IPS-18c (cell line): Measurements from ENCODE around the gene ACOX3.
"Not testable (repeated sequence)": the region's sequence is repeated elsewhere in the genome, so short reads cannot be mapped to it uniquely, and the experiment has no call there.

Source experiments
- H3K4me3 ChIP-seq: 2 replicates; pipeline ENCODE4 v1.7.0; 2013; ENCODE audit warnings: low read depth, mild to moderate bottlenecking, low read length, moderate library complexity; ENCODE audit not compliant: insufficient read depth
- H3K9me3 ChIP-seq: one replicate; pipeline ENCODE4 v1.6.1; 2013; ENCODE audit warnings: mild to moderate bottlenecking, low read length, moderate library complexity; ENCODE audit not compliant: control insufficient read depth, insufficient read depth

ACOX3 gene

DNA sequence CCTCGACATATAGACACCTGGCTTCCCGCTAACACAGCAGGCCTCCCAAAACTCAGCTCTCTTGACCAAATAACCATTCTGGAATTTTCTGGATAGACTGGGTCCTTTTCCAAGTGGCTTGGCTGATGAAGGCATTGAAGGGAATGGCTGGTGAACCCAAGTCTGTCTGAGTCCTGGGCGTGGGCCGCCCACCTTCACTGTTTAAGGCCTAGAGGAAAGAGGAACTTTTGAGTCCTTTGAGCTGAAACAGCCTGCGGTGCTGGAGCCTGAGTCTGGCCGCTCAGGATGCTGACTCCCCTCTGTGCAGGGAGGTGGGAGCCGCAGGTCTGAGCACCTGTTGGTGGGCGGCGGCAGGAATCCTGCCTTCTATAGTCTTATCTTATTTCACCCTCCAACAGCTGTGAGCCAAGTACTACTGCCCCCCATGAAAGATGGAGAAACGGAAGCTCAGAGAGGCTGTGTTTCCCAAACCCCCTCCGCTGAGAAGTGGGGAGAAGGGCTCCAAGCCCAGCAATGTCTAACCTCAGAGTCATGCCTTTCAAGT lies 23.4 kb downstream of the ACOX3 start:
- H3K4me3 ChIP-seq = no peak overlapping the region
- H3K9me3 ChIP-seq = no peaks in the 10 kb centered on the region

DNA sequence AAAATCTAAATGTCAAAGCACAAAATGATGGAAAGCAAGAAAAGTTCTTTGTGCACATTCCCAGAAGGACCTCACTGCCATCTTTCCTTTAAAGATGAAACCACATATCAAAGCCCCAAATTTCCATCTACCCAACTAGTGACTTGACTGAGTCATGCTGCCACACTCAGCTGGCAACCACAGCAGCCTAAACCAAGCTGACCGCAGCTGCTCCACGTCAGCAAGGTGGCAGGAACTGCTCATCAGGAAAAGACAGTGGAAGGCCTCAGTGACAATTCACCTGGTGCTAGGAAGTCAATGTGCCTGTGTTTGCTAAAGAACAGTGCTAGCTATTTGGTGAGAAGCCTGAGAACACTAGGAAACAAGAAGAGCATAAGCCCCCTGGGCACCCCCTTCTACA lies 26.1 kb downstream of the ACOX3 start:
- Histone ChIP-seq H3K4me3 (no peak overlapping the region), H3K9me3 (no peaks in the 10 kb centered on the region)

DNA sequence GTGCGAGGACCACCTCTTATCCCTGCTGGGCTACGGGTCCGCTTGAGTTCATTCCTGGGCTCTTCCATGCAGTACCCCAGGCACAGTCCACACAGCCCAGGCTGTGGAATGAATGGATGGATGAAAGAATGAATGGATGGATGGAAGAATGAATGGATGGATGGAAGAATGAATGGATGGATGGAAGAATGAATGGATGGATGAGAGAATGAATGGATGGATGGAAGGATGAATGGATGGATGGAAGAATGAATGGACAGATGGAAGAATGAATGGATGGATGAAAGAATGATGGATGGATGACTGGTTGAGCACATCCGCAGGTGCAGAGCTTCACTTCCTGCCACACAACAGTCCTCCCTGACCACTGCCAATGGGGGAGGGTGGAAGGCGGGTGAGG lies 28.2 kb downstream of the ACOX3 start:
- Histone ChIP-seq H3K4me3 (no peak overlapping the region), H3K9me3 (no peaks in the 10 kb centered on the region)

DNA sequence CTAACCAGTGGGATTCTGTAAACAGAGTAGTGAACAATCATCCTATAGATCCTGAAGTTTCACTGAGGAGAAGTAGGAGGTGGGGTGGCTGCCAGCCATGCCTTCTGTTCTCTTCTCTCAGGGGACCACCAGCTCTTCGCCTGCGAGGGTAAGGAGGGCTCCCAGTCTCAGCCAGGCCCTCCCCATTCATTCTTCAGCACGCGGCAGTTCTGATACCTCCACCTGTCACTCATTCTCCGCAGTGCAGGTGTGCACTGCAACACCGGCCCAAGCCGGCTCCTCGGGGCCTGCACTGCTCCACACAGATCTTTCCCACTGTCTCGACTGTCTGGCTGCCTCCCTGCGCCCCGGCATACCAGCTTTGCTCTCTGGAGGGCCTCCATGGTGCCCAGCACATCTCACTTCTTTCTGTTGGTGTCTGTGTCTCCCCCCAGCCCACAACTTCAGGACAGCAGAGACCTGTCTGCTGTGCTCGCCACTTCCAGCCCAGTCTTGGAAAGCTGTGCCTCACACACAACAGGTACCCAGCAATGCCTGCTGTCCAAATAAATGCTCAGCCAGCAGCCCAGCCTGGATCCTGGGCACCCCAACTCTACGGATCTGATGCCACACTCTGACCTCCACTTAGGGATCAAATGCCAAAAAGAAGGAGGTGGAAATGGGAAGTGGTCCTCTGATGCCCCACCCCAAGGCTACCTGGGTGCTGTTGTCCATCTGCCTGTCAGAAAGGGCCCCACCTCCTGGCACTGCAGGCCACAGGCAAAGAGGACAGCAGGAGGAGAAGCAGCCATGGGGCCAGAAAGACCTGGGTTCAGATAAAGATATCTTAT lies 29.0 kb downstream of the ACOX3 start:
- H3K4me3 ChIP-seq = no peak overlapping the region
- no peaks in the 10 kb centered on the region for H3K9me3 ChIP-seq

DNA sequence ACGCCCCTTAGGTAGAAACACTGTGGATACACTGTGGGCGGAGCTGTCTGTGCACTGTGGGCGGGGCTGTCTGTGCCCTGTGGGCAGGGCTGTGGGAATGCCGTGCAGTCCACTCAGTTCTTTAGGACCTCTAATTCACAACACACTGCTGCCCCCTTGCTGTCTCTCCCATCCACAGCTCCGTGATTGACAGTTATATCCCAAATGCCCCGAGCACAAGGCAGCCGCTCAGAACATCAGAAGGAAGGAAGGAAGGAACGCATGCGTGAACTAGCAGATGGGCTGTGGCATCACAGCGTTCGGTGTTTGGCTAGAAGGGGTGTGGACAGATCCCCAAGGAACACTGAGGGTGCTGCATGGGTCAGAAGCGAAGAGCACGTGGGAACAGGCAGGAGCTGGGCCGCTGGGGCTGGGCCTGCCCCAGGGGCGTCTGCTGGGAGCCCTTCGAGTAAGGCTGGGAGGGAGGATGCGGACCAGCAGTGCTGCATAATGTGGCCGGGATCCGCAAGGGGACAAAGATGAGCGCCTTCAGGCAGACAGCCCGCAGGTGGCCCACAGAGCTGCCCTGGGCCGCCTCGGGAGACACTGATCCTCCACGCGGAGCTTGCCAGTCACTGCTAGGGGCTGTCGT lies 29.8 kb downstream of the ACOX3 start:
- H3K9me3 ChIP-seq = no peaks in the 10 kb centered on the region
- no peak overlapping the region for H3K4me3 ChIP-seq

DNA sequence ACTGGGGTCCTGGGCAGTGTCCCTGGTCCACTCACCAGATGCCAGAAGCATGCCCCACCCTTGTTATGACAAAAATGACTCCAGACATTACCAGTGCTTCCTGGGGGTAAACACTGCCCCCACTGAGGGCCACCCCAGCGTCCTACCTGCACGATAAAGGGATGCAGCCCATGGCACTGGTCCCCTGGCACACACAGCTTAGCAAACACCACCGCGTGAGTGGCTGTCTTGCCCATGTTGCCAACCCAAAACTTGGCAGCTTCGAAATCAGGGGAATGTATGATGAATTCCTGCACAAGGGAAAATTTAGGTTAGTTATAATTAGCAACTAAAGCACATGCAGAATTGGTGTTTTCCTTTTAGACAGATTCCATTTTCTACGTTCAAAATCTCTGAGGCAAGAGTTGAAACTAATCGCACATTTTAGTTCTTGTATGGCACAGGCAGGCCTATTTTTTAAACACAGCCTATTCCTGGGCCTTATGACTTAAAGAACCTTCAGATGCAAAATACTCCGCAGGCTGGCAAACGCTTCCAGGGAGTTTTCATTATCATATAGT lies 30.4 kb downstream of the ACOX3 start:
- no peak overlapping the region for H3K4me3 ChIP-seq
- no peaks in the 10 kb centered on the region for H3K9me3 ChIP-seq

DNA sequence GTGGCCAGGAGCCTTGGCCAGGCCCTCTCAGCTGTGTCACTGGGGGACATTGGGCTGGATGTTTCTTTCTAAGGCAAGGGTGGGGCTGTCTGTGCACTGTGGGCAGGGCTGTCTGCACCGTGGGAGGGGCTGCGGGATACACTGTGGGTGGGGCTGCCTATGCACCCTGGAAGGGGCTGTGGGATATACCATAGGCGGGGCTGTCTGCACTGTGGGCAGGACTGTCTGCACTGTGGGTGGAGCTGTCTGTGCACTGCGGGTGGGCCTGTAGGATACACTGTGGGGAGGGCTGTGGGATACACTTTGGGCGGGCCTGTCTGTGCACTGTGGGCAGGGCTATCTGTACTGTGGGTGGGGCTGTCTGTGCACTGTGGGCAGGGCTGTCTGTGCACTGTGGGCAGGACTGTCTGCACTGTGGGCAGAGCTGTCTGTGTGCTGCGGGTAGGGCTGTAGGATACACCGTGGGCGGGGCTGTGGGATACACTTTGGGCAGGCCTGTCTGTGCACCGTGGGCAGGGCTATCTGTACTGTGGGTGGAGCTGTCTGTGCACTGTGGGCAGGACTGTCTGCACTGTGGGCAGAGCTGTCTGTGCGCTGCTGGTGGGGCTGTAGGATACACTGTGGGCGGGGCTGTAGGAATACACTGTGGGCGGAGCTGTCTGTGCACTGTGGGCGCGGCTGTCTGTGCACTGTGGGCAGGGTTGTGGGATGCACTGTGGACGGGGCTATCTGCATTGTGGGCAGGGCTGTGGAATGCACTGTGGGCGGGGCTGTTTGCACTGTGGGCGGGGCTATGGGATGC lies 31.1 kb downstream of the ACOX3 start:
- H3K9me3 ChIP-seq = no peaks in the 10 kb centered on the region

DNA sequence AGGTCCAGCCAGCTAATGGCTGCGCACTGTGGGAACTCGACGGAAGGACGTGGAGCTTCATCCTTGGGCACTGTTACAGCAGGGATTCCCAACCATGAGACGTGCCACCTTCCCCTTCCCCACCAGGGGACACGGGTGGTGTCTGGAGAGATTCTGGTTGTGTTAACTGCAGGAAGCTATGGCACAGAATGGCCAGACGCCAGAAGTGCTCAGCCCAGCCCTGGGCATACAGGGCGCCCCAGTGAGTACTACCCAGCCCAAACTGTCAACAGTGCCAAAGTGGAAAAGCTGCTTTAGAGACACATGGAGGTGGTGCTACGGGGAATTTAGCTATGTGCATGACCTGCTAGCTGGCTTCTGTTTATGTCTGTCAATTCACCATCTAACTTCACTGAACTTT lies 32.8 kb downstream of the ACOX3 start:
- Histone ChIP-seq H3K9me3 (no peaks in the 10 kb centered on the region), H3K4me3 (no peak overlapping the region)

More for the DNA sequence above, 31.1 kb downstream of the ACOX3 start:
- H3K4me3 ChIP-seq = no peak overlapping the region

DNA sequence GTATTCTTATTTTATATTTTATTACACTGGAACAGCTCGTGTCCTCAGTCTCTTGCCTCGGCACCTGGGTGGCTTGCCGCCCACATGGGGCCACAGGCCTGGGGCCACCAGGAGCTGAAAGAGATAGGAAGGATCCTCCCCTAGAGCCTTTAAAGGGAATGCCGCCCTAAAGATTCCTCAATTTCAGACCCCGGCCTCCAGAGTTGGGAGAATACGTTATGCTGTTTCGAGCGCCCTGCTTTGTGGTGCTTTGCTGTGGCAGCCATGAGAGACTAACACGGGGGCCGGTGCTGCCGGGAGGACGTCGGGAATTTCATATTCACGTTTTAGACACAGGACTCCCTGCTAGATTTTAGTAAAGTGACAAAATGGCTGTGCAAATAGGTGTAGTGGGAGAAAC lies 33.2 kb downstream of the ACOX3 start:
- no peaks in the 10 kb centered on the region for H3K9me3 ChIP-seq
- no peak overlapping the region for H3K4me3 ChIP-seq

DNA sequence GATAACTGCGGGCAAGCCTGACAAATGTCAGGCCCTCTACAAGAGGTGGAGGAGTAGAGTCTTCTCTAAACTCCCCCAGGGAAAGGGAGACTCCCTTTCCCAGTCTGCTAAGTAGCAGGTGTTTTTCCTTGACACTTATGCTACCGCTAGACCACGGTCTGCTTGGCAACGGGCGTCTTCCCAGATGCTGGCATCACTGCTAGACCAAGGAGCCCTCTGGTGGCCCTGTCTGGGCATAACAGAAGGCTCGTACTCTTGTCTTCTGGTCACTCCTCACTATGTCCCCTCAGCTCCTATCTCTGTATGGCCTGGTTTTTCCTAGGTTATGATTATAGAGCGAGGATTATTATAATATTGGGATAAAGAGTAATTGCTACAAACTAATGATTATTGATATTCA lies 33.6 kb downstream of the ACOX3 start:
- not testable (repeated sequence) for H3K9me3 ChIP-seq, H3K4me3 ChIP-seq

DNA sequence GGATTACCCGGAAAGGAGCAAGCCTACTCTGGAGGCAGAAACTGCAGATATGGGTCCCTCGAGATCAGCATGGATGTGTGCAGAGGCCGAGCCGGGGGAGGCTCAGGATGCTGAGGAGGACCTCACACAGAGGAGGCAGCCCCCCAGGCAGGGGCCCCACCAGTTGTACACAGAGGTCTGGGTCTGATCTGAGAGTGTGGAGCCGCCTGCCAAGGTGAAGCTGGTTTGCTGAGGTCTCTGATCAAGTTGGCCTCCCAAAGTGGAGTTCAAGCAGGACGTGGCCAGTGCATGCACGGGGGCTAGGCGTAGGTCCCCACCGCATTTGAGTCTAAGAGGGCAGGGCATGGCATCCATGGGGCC lies 35.0 kb downstream of the ACOX3 start:
- H3K9me3 ChIP-seq = no peaks in the 10 kb centered on the region
- no peak overlapping the region for H3K4me3 ChIP-seq

DNA sequence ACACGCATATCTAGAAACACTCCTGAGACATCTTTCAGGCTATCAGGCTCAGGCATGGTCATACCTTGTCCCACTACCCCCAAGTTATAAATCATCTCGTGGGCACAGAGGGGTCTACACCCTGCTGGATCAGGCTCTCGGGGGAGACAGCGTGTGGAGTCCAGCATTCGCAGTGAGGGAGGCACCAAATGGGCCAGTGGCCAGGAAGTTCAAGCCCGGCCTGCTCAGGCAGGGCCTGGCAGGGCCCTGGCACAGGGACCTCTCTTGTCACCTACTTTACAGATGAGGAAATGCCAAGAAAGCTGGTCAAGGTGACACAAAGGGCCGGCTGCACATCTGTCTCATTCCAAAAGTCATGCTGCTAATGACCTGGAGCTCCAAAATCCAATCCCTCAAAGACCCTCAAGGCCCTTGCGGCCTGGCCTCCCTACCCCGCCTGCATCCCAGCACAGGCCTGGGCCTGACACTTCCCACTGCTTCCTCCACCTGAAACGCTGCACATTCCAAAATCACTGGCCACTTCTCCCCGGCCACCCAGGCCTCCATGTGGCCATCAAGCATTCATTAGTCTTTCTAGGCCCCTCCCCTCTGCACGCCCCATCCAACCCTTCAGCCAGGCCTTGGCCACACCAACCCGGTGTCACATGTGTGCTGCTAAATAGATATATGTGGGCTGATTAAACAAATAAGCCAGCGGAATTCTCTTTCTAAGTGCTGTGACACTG lies 35.6 kb downstream of the ACOX3 start:
- H3K9me3 ChIP-seq = no peaks in the 10 kb centered on the region
- no peak overlapping the region for H3K4me3 ChIP-seq

DNA sequence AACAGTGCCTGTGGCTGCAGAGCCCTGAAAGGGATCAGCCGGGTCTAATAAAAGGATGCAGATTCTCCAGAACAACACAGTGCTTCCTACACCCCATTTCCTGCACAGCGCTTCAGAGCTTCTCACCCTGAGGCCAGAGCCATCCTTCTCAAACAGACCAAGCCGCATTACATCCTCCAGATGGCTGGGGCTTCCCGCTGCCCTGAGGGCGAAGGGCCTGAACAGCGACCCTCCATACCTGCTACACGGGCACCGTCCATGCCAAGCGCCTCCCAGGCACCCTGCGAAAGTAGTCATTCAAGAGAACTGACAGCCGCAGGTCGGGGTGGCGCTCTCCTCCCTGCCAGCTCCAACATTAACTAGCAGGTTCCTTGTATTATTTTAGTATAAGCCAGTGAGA lies 36.5 kb downstream of the ACOX3 start:
- no peak overlapping the region for H3K4me3 ChIP-seq

DNA sequence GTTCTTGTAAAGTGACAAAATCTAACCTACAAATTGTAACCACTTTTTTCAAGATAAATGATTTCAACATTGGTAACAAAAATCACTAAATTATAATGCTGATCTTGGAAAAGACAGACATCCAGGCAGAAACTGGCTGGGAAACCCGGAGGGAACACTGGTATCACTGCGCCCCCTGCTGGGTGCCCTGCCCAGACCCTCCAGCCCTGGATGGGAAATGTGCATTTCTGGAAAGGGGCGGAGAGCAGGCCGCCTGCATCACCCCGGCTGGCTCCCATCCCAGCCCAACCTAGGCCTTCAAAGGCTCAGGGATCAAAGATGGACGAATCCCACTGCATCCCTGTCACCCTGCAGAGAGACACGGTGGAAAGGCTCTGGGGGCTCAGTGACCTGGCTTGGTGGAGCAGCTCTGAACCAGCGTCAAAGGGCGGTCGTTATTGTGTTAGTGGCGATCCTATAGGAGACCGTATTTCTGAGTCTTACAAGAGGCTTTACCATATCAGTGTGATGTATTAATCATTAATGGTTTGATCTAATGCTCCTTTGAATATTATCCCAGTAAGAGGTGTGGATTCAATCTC lies 37.3 kb downstream of the ACOX3 start:
- no peak overlapping the region for H3K4me3 ChIP-seq

More for the DNA sequence above, 36.5 kb downstream of the ACOX3 start:
- no peaks in the 10 kb centered on the region for H3K9me3 ChIP-seq

DNA sequence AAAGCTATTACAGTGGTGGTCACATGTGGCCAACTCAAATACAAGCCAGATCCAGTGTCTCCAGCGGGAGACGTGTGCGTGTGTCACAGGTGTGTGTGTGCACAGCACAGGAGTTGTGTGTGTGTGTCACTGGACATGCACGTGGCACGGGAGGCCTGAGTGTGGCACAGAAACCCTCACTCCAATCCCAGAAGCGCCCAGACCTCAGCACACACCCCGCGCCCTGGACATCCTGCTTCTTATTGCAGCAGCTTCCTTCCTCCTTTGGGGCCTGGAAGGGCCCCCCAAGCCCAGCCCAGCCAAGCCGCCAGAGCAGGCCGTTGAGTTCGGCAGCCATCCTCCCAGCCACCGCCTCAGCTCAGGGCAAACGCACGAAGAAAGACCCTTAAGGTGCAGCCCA lies 37.9 kb downstream of the ACOX3 start:
- H3K4me3 ChIP-seq = no peak overlapping the region
- H3K9me3 ChIP-seq = no peaks in the 10 kb centered on the region

More for the DNA sequence above, 37.3 kb downstream of the ACOX3 start:
- H3K9me3 ChIP-seq = no peaks in the 10 kb centered on the region

DNA sequence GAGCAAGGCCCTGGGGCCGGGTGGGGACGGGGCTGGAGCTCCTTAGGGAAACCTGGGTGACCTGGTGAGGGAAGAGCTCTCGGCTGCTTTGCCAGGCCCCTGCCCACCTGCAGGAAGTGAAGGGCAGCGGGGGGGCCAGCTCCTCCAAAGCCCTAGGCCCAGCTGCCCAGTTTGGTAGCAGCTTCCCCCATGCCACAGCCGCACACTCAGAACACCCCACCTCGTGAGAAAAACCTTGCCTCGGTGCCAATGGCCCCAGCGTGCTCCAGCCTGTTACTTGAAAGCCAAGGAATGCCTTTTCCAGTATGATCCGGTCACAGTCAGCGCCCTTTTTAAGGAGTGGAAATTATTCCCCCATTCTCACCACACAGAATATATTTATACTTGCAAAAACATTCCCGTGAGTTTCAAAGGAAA lies 38.3 kb downstream of the ACOX3 start:
- no peak overlapping the region for H3K4me3 ChIP-seq
- H3K9me3 ChIP-seq = no peaks in the 10 kb centered on the region

DNA sequence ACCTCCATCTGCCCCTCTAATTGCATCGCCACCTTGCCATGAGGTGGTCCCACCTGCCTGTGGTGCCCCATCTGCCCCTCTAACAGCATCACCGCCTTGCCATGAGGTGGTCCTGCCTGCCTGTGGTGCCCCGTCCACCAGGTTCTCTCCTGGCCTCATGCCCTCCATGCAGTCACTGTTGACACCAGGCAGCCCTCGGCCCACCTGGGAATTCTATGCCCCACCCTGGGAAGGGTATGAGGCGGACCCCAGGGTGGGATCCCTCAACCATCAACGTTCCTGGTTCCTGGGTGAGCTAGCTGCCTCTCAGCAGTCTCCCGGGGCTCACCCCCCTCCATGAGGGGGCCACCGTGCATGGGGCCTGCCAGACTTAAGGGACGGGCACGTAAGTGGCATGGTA lies 38.9 kb downstream of the ACOX3 start:
- H3K4me3 ChIP-seq = no peak overlapping the region
- no peaks in the 10 kb centered on the region for H3K9me3 ChIP-seq
